ENCODE data around the gene BZW1. TPM values are rescaled to one million over a fixed set of nuclear protein-coding genes. Genes with fewer than 3 reads are reported as not detected.
A peak's percentile ranks its signal among the peaks of the same experiment; 100 is the strongest.

BZW1 gene
- total RNA-seq, 3 donors from 2014 or later = 466 to 484 (median 470) TPM

DNA sequence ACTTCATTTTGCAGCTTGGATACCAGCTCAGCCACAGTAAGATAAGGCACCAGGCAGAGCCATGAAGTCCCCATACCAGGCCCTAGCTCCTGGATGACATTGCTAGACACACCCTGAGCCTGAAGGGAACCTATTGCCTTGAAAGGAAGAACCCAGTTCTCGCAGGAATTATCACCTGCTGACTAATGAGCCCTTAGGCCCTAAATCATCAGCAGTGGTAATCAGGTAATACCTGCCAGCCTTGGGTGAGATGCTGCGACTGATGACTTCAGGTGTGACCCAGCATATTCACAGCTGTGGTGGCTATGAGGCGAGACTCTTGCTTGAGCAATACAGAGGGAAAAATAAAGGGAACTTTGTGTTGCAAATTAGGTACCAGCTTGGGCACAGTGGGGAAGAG lies 27.8 kb downstream of the BZW1 start:
- H3K27me3 Mint-ChIP-seq (ENCODE audit: low read depth) = no peaks in the 10 kb centered on the region
- no peaks in the 10 kb centered on the region for H3K4me1 Mint-ChIP-seq (ENCODE audit: low read depth)
- DNase-seq (no peak), ATAC-seq (no peak)
- H3K4me3 Mint-ChIP-seq = no peak overlapping the region
- no peaks in the 10 kb centered on the region for H3K36me3 Mint-ChIP-seq (ENCODE audit: insufficient read depth)
- H3K9me3 Mint-ChIP-seq = peaks cover 10% of the 10 kb centered on the region

DNA sequence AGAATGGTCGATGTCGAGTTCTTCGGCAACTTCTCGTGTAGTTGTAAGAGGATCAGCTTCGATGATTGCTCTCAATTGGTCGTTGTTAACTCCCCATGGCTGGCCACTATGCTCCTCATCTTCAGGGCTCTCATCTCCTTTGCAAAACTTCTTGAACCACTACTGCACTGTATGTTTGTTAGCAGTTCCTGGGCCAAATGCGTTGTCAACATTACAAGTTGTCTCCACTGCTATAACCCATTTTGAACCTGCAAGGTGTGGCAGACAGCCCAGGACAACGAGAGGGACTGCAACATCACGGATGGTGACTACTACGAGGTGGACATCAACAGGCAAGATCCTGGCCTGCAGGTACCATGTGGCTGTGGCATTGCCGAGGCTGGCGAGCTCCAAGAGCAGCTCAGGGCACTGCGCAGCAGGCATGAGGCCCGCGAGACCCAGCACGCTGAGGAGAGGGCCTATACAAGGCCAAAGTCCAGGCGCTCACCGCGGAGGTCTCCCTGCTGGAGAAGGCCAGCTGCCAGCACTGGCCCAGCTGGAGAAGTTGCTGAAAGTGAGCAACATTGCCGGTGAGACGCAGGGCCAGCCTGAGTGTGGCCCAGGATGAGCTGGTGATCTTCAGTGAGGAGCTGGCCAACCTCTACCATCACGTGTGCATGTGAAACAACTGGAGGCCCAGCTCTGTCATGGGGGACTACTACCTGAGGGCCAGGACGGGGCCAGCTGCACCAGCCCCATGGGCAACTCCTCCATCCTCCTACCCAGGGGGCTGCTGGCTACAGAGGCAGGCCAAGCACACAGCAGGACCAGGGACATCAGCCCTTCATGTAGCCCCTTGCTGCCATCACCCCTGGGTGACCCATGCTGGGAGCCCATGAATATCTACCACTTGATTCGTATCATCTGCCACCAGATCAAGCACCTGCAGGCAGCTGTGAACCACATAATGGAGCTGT lies 32.6 kb downstream of the BZW1 start:
- no peaks in the 10 kb centered on the region for H3K27me3 Mint-ChIP-seq (ENCODE audit: low read depth)
- no peak overlapping the region for H3K4me3 Mint-ChIP-seq
- ATAC-seq = peak in 1 of 2 donors; percentile 21
- no peaks in the 10 kb centered on the region for H3K4me1 Mint-ChIP-seq (ENCODE audit: low read depth)
- no peaks in the 10 kb centered on the region for H3K36me3 Mint-ChIP-seq (ENCODE audit: insufficient read depth)
- H3K9me3 Mint-ChIP-seq = no peaks in the 10 kb centered on the region
- DNase-seq = no peak

DNA sequence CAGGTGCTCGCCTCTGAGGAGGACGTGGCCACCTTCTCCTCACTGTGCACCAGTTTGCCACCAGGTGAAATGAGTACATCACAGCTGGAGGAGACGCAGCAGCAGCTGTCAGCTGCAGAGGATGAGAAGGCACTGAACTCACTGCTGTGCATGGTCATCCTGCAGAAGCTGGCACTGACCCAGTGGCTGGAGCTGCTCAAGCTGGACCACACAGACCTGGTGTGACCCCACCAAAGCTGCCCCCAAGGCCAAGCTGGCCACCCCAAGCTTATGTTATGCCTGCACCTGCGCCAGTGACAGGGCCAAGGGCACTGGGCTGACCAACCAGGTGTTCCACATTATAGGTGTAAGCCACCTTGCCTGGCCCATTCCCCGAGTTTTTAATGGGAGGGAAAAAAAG lies 33.5 kb downstream of the BZW1 start:
- DNase-seq (no peak), ATAC-seq (no peak)
- no peak overlapping the region for H3K4me3 Mint-ChIP-seq
- H3K27me3 Mint-ChIP-seq (ENCODE audit: low read depth) = no peaks in the 10 kb centered on the region
- H3K4me1 Mint-ChIP-seq (ENCODE audit: low read depth) = no peaks in the 10 kb centered on the region
- H3K9me3 Mint-ChIP-seq = no peaks in the 10 kb centered on the region
- peaks cover under 1% of the 10 kb centered on the region for H3K36me3 Mint-ChIP-seq (ENCODE audit: insufficient read depth)

DNA sequence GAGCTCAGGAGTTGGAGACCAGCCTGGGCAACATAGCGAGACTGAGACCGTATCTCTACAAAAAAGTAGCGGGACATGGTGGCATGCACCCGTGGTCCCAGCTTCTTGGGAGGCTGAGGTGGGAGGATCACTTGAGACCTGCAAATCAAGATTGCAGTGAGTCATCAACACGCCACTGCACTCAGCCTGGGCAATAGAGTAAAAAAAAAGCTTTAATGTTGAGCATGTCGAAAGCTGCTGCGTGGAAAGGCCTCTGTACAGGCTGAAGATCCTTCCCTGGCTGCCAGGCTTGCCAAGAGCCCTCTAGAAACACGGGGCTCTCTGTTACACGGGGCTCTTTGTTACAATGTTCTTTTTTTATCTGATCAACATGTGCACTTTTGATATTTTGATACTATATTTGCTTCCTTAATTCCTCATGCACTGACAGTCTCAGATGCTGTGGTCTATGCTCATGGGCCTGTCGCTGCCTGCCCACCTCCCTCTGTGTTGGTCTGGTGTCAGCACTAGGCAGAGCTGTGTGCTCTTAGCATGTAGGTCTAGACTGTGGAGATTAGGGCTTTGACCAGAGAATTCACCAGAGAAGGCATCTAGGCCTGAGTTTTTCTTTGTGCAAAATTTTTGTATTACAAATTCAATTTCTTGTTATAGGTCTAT lies 34.1 kb downstream of the BZW1 start:
- Mint-ChIP-seq H3K4me3 (no peak overlapping the region), H3K27me3 (ENCODE audit: low read depth) (no peaks in the 10 kb centered on the region), H3K9me3 (no peaks in the 10 kb centered on the region), H3K36me3 (ENCODE audit: insufficient read depth) (peaks cover 6% of the 10 kb centered on the region), H3K4me1 (ENCODE audit: low read depth) (no peaks in the 10 kb centered on the region)
- DNase-seq = no peak
- no peak for ATAC-seq

DNA sequence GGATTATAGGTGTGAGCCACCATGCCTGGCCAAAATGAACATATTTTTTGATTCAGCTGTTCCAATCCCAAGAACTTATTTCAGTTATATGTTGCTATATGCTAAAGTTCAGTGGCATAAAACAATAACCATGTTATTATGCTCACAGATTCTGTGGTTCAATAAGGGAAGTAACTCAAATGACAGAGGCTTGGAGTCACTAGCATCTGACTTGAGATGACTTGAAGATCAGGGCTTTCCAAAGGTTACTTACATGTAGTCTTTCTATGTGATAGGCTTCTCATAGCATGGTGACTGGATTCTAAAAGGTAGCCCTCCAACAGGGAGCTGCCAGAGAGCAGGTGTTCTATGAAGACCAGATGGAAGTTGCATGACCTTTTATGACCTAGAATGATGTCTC lies 35.6 kb downstream of the BZW1 start:
- H3K36me3 Mint-ChIP-seq (ENCODE audit: insufficient read depth) = peaks cover 19% of the 10 kb centered on the region
- no peak overlapping the region for H3K4me3 Mint-ChIP-seq
- no peaks in the 10 kb centered on the region for H3K27me3 Mint-ChIP-seq (ENCODE audit: low read depth)
- no peaks in the 10 kb centered on the region for H3K9me3 Mint-ChIP-seq
- H3K4me1 Mint-ChIP-seq (ENCODE audit: low read depth) = no peaks in the 10 kb centered on the region
- ATAC-seq (no peak), DNase-seq (no peak)

DNA sequence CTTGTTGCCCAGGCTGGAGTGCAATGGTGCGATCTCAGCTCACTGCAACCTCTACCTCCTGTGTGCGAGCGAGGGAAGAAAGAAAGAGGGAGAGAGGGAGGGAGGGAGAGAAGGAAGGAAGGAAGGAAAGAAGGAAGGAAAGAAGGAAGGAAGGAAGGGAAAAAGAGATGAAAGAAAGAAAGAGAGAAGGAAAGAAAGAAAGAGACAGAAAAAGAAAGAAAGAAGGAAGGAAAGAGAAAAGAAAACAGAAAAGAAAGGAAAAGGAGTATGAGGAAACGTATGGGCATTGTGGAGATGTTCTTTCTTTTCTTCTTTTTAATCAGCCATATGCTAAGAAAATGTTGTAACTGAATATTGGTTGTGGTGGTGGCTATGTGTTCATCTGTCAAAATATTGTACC lies 36.2 kb downstream of the BZW1 start:
- H3K4me3 Mint-ChIP-seq = no peak overlapping the region
- ATAC-seq (no peak), DNase-seq (no peak)
- no peaks in the 10 kb centered on the region for H3K9me3 Mint-ChIP-seq
- peaks cover 25% of the 10 kb centered on the region for H3K36me3 Mint-ChIP-seq (ENCODE audit: insufficient read depth)
- H3K27me3 Mint-ChIP-seq (ENCODE audit: low read depth) = no peaks in the 10 kb centered on the region
- no peaks in the 10 kb centered on the region for H3K4me1 Mint-ChIP-seq (ENCODE audit: low read depth)

DNA sequence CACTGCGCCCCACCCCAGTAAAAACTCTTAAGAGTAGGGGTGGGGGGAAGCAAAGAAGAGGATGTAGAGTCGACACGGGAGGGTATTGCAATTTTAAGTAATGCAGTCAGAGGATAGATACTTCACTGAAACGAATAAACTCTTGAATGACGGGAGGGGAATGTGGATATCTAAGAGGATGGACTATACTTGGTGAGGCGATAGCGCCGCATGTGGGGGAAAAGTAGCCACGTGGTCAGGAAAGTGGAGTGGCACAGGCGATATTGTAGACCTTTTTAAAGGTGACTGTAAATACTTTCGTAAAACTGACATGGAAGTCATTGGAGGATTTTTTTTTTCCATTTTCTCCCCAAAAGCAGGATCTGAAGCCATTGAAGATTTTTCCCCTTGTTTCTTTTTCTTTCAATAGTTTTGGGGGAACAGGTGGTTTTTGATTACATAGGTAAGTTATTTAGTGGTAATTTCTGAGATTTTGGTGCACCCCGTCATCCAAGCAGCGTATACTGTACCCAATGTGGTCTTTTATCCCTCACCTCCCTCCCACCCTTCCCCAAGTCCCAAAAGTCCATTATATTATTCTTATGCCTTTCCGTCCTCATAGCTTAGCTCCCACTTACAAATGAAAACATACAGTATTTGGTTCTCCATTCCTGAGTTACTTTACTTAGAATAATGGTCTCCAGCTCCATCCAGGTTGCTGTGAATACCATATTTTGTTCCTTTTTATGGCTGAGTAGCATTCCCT lies 39.0 kb downstream of the BZW1 start:
- peaks cover 37% of the 10 kb centered on the region for H3K36me3 Mint-ChIP-seq (ENCODE audit: insufficient read depth)

DNA sequence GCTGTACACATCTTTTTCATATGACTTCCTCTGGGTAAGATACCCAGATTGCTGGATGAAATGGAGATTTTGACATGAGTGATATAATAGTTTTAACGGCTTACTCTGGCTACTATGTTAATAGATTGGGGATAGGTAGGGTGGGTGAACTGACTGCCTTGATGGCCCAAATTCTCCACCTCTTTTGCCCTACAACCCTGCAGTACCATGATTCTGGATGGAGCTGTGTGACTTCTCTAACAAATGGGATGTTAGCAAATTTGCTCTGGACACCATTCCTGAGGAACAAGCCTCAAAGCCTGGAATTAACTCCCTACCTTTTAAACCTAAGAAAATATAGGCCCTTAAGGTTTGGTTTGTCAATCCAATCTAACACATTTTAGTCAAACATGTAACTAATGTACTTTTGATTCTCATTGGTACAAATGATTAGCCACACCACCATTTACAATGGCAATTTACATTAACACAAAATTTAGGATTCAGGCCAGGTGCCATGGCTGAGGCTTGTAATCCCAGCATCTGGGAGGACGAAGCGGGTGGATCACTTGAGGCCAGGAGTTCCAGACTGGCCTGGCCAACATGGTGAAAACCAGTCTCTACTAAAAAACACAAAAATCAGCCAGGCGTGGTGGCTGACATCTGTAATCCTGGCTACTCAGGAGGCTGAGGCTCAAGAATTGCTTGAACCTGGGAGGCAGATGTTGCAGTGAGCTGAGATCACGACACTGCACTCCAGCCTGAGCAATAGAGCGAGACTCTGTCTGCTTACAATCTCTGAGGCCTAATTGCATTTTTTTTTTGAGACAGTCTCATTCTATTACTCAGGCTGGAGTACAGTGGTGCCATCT lies 39.9 kb downstream of the BZW1 start:
- H3K27me3 Mint-ChIP-seq (ENCODE audit: low read depth) = no peaks in the 10 kb centered on the region
- peaks cover 4% of the 10 kb centered on the region for H3K4me1 Mint-ChIP-seq (ENCODE audit: low read depth)
- H3K36me3 Mint-ChIP-seq (ENCODE audit: insufficient read depth) = peaks cover 40% of the 10 kb centered on the region
- H3K9me3 Mint-ChIP-seq = no peaks in the 10 kb centered on the region
- DNase-seq (no peak), ATAC-seq (no peak)
- H3K4me3 Mint-ChIP-seq = no peak overlapping the region

More for the DNA sequence above, 39.0 kb downstream of the BZW1 start:
- H3K4me1 Mint-ChIP-seq (ENCODE audit: low read depth) = no peaks in the 10 kb centered on the region
- H3K4me3 Mint-ChIP-seq = no peak overlapping the region
- no peaks in the 10 kb centered on the region for H3K9me3 Mint-ChIP-seq
- DNase-seq (no peak), ATAC-seq (no peak)
- no peaks in the 10 kb centered on the region for H3K27me3 Mint-ChIP-seq (ENCODE audit: low read depth)

DNA sequence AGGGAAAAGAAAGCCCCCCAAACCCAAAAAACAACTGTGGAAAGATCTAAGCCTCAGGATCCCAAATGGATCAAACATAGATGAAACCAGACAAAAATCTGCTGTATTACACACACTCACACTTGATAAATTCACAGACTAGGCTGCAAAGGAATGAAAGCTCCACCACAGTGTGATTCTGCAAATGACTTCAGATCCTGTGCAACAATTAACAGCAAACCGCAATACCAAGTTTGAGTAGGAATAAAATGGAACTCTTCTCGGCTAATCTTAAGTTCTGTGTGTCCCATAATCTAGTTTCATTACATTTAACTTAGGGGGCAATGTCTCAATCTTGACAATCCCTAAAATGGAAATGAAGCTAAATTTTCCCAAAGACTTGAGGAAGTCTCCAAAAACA lies 40.9 kb downstream of the BZW1 start:
- H3K9me3 Mint-ChIP-seq = no peaks in the 10 kb centered on the region
- H3K27me3 Mint-ChIP-seq (ENCODE audit: low read depth) = no peaks in the 10 kb centered on the region
- no peak overlapping the region for H3K4me3 Mint-ChIP-seq
- no peak for DNase-seq
- no peak for ATAC-seq
- peaks cover 50% of the 10 kb centered on the region for H3K36me3 Mint-ChIP-seq (ENCODE audit: insufficient read depth)
- H3K4me1 Mint-ChIP-seq (ENCODE audit: low read depth) = peaks cover 14% of the 10 kb centered on the region

DNA sequence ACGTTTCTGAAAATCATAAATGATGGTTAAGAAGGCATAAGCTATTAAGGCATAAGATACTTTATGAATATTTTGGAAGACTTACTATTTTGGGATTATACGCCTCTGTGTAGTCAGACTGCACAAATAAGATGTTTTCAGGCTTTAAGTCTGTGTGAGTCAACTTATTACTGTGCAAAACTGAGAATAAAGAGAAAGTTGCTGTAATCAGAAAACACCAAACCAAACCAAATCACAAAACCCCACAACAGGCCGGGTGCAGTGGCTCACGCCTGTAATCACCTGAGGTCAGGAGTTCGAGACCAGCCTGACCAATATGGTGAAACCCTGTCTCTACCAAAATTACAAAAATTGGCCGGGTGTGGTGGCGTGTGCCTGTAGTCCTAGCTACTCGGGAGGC lies 45.1 kb downstream of the BZW1 start:
- Mint-ChIP-seq H3K27me3 (ENCODE audit: low read depth) (no peaks in the 10 kb centered on the region), H3K9me3 (no peaks in the 10 kb centered on the region), H3K4me3 (no peak overlapping the region), H3K36me3 (ENCODE audit: insufficient read depth) (peaks cover 67% of the 10 kb centered on the region), H3K4me1 (ENCODE audit: low read depth) (peaks cover 52% of the 10 kb centered on the region)
- DNase-seq (no peak), ATAC-seq (peak; percentile 42 to 51)

DNA sequence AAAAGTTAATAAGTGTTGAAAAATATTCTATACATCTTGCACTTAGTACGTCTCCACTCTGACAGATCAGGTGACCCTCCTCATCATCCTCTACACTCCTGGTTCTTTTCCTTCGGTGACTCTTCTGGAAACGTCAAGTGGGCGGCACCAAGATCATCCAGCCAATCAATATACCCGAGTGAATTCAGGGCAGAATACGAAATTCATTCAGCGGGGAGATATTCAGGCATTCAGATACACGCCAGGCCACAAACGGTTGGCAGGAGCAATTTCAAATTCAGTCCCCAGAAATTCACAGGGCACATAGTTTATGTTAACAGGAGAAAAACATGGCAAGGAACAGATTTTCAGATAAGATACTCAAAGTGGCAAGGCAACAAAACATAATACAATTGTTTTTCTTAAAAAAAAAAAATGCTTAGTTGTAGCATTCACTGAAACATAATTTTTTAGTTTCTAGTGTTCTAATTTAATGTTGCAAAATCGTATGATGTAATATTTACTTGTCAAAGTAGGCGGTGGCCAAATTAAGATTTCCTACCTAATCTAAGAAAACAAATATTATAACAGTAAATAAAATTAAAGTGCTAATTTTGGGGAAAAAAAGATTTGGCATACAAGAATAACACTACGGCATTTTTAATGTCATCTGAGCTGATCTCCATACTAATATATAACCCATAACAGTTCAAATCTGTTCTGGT lies 48.5 kb downstream of the BZW1 start:
- peaks cover 62% of the 10 kb centered on the region for H3K4me1 Mint-ChIP-seq (ENCODE audit: low read depth)
- no peak for ATAC-seq

DNA sequence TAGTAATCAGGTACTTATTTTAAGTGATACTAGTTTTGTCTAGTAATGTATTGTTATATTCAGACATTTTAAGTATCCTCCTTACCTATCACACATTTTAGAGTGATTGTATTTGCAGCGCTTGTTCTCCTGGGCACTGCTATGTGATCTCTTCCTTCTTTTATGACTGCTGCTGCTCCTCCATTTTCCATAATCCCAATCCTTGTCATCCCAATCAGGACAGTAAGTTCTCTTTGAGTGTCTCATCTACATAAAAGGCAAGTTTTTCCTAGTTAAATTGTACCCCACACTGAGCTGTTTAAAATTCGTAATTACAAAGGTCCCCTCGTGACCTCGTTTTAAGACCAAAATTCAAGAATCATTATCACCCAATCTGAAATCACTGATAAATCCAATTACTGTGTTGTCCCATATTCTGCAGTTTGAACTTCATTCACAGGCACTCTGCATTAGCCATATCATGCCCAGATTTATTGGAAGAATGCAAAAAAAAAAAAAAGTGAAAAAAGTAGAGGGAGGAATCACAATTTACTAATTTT lies 50.0 kb downstream of the BZW1 start:
- no peak for ATAC-seq
- no peaks in the 10 kb centered on the region for H3K27me3 Mint-ChIP-seq (ENCODE audit: low read depth)
- H3K4me1 Mint-ChIP-seq (ENCODE audit: low read depth) = peaks cover 62% of the 10 kb centered on the region
- peaks cover 58% of the 10 kb centered on the region for H3K36me3 Mint-ChIP-seq (ENCODE audit: insufficient read depth)
- no peaks in the 10 kb centered on the region for H3K9me3 Mint-ChIP-seq
- DNase-seq = no peak
- H3K4me3 Mint-ChIP-seq = peak overlapping the region; percentile 94

More for the DNA sequence above, 48.5 kb downstream of the BZW1 start:
- no peak for DNase-seq
- H3K27me3 Mint-ChIP-seq (ENCODE audit: low read depth) = no peaks in the 10 kb centered on the region
- no peaks in the 10 kb centered on the region for H3K9me3 Mint-ChIP-seq
- peak overlapping the region; percentile 94 for H3K4me3 Mint-ChIP-seq
- peaks cover 62% of the 10 kb centered on the region for H3K36me3 Mint-ChIP-seq (ENCODE audit: insufficient read depth)

DNA sequence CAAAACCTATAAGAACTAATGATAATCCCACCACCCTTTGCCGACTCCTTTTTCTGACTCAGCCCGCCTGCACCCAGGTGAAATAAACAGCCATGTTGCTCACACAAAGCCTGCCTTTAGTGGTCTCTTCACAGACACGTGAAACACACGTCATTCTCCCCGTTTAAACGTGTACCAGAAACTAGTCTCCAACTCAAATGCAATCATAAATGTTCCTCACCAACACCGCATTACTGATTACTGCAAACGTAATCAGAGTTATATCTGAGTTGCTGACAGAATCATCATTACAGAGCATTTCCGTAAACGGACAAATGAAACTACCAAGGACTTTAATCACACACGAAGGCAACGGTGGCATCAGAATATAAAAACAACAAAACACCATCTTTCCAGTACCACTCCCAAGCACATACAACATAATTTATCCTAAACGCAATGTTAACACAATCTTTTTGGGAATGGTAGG lies 50.9 kb downstream of the BZW1 start:
- ATAC-seq (peak; percentile 59 to 60), DNase-seq (peak; percentile 39)
- H3K9me3 Mint-ChIP-seq = no peaks in the 10 kb centered on the region
- H3K4me3 Mint-ChIP-seq = peak overlapping the region; percentile 94
- H3K36me3 Mint-ChIP-seq (ENCODE audit: insufficient read depth) = peaks cover 49% of the 10 kb centered on the region
- H3K4me1 Mint-ChIP-seq (ENCODE audit: low read depth) = peaks cover 53% of the 10 kb centered on the region
- no peaks in the 10 kb centered on the region for H3K27me3 Mint-ChIP-seq (ENCODE audit: low read depth)

Data from activated T-cell treated with anti-CD3 and anti-CD28 coated beads, Interleukin-2, amount 50 U/mL, for 4 hours (primary cell).